GM12878 (cell line): ENCODE measurements around the gene CDCA3. TPM values are rescaled to one million over a fixed set of nuclear protein-coding genes. Genes with fewer than 3 reads are reported as not detected.
A peak's percentile ranks its signal among the peaks of the same experiment; 100 is the strongest.

Experiments used
- ATAC-seq: fragments of 200-7000 bp; cut with Tn5 transposase; 3 replicates; pipeline ENCODE4 v1.9.1; 2020; ENCODE audit warnings: mild to moderate bottlenecking, moderate library complexity
- BruUV-seq: library from RNA; stranded (reverse); fragments of 400-500 nt; replicated peaks from 2 replicates; lab custom pipeline; 2021; lab: Mats Ljungman, UMichigan
- CTCF ChIA-PET: fragments of 300-600 bp; sonication (Branson Sonifier 250); formaldehyde crosslinking; extraction: SDS; loops from one replicate; lab custom pipeline; 2021; ENCODE audit warnings: inconsistent platforms; lab: Yijun Ruan, JAX
- POLR2A ChIA-PET: fragments of 350-600 bp; formaldehyde crosslinking; extraction: SDS; loops from one replicate; lab custom pipeline; 2021; ENCODE audit warnings: inconsistent platforms; lab: Charles Lee
- RAD21 ChIA-PET: fragments of 300-600 bp; sonication (Branson Sonifier 250); formaldehyde crosslinking; loops from one replicate; lab custom pipeline; 2023; ENCODE audit warnings: antibody characterized with exemption; ENCODE audit not compliant: unreplicated experiment; lab: Charles Lee
- SMC1A ChIA-PET: fragments of 300-600 bp; sonication (Branson Sonifier 250); formaldehyde crosslinking; loops from one replicate; lab custom pipeline; 2023; ENCODE audit not compliant: unreplicated experiment, uncharacterized antibody; lab: Charles Lee
- DNase-seq: peaks from one replicate; pipeline ENCODE4 v3.0.0-alpha.2; 2011; ENCODE audit warnings: low read depth, low spot score
- FAIRE-seq: peaks from 3 replicates; lab custom pipeline; 2011; peaks lifted over from hg19 to GRCh38; lab: Jason Lieb, UNC
- H2AFZ ChIP-seq: 2 replicates; pipeline ENCODE4 v1.6.0; 2011; ENCODE audit warnings: low read depth, low read length, control low read depth; ENCODE audit not compliant: control insufficient read depth
- H3K27ac ChIP-seq: 2 replicates; pipeline ENCODE4 v1.5.1; 2011; ENCODE audit warnings: control low read depth; ENCODE audit not compliant: control insufficient read depth, insufficient read depth
- H3K27me3 ChIP-seq, 2 experiments: replicated peaks in 1 of 2; 2 replicates each; pipeline versions ENCODE4 v1.6.0 to v1.6.1; 2011; ENCODE audit warnings: low read length in 1 of 2; ENCODE audit not compliant: control insufficient read depth in 2 of 2, insufficient read depth in 2 of 2
- H3K36me3 ChIP-seq, 2 experiments: 2 replicates each; pipeline ENCODE4 v1.5.1; 2011; ENCODE audit warnings: low read length in 1 of 2; ENCODE audit not compliant: control insufficient read depth in 2 of 2, insufficient read depth in 2 of 2
- H3K4me1 ChIP-seq: 2 replicates; pipeline ENCODE4 v1.6.1; 2011; ENCODE audit warnings: mild to moderate bottlenecking, low read length, moderate library complexity, mixed read lengths; ENCODE audit not compliant: control insufficient read depth, insufficient read depth
- H3K4me2 ChIP-seq: 2 replicates; pipeline ENCODE4 v1.6.0; 2011; ENCODE audit warnings: control low read depth; ENCODE audit not compliant: control insufficient read depth, insufficient read depth
- H3K4me3 ChIP-seq: fragments of 200-600 bp; sonication (generic); 2 replicates; pipeline ENCODE4 v1.5.1; 2016
- H3K79me2 ChIP-seq: 2 replicates; pipeline ENCODE4 v1.6.0; 2011; ENCODE audit warnings: low read length; ENCODE audit not compliant: control insufficient read depth, insufficient read depth
- H3K9ac ChIP-seq: 2 replicates; pipeline ENCODE4 v1.8.0; 2011; ENCODE audit warnings: low read length, control low read depth, mixed read lengths; ENCODE audit not compliant: control insufficient read depth, insufficient read depth
- H3K9me3 ChIP-seq: replicated peaks from 3 replicates; pipeline ENCODE4 v1.5.1; 2011; ENCODE audit warnings: mild to moderate bottlenecking, low read length; ENCODE audit not compliant: control insufficient read depth, insufficient read depth
- H4K20me1 ChIP-seq: 2 replicates; pipeline ENCODE4 v1.6.0; 2011; ENCODE audit not compliant: control insufficient read depth, insufficient read depth
- BHLHE40 ChIP-seq, 2 experiments: fragments of 450-650 bp in 1 of 2; IDR thresholded peaks; 2 replicates each; pipeline ENCODE4 v1.6.1; 2011 to 2017; ENCODE audit warnings: low read depth in 2 of 2, borderline replicate concordance in 1 of 2, improper control_type of control experiment in 1 of 2, low read length in 1 of 2, mild to moderate bottlenecking in 1 of 2
- GATAD2B ChIP-seq: fragments of 450-650 bp; conservative IDR thresholded peaks from 2 replicates; pipeline ENCODE4 v1.6.1; 2017; ENCODE audit warnings: low read depth, mild to moderate bottlenecking, moderate library complexity
- IKZF2 ChIP-seq, 2 experiments: fragments of 450-650 bp; IDR thresholded peaks; 2 replicates each; pipeline ENCODE4 v1.6.1; 2017; ENCODE audit warnings: mild to moderate bottlenecking in 2 of 2, moderate library complexity in 2 of 2
- MEF2B ChIP-seq: fragments of 450-650 bp; IDR thresholded peaks from 2 replicates; pipeline ENCODE4 v1.6.1; 2018; ENCODE audit warnings: mild to moderate bottlenecking, moderate library complexity; ENCODE audit not compliant: partially characterized antibody, poor library complexity, severe bottlenecking
- MYC ChIP-seq: IDR thresholded peaks from 2 replicates; pipeline ENCODE4 v1.6.1; 2011; ENCODE audit warnings: mild to moderate bottlenecking, low read length, moderate library complexity, inconsistent platforms; ENCODE audit not compliant: insufficient read depth, insufficient replicate concordance, insufficient read length, severe bottlenecking
- POU2F2 ChIP-seq: IDR thresholded peaks from 3 replicates; pipeline ENCODE4 v1.6.1; 2011; ENCODE audit warnings: low read depth, mild to moderate bottlenecking, low read length, borderline replicate concordance
- RBBP5 ChIP-seq: fragments of 200-600 bp; sonication (generic); conservative IDR thresholded peaks from 2 replicates; pipeline ENCODE4 v1.6.1; 2016
- SMAD5 ChIP-seq: IDR thresholded peaks from 2 replicates; pipeline ENCODE4 v1.6.1; 2016; ENCODE audit warnings: antibody characterized with exemption, low read depth
- TAF1 ChIP-seq: IDR thresholded peaks from 2 replicates; pipeline ENCODE4 v1.6.1; 2011; ENCODE audit warnings: mild to moderate bottlenecking, low read depth, low read length, borderline replicate concordance
- WGBS: methylation state at CpG from one replicate; pipeline ENCODE4 v1.1.6; 2016; ENCODE audit warnings: low lambda C conversion rate; ENCODE audit not compliant: insufficient replicate concordance, insufficient coverage; ENCODE audit errors: missing lambda C conversion rate; 5-methylcytosine and 5-hydroxymethylcytosine counted together
- in situ Hi-C: fragments of 300-500 bp; cut with MboI; formaldehyde crosslinking; loops from 9 replicates; pipeline ENCODE4 v1.14.3; 2018; ENCODE audit warnings: mixed read lengths
- intact Hi-C: fragments of 100-400 bp; cut with micrococcal nuclease; formaldehyde crosslinking; loops from one replicate; pipeline ENCODE4 v1.14.2; 2022; ENCODE audit not compliant: unreplicated experiment
- polyA plus RNA-seq, 11 experiments: library from polyadenylated mRNA; depleted of rRNA in 4 of 11; unstranded in 6 of 11; stranded (reverse) in 5 of 11; fragments of >200 nt; fragmentation: Nextera tagmentation in 4 of 11; fragmentation: Illumina TruSeq in 1 of 11; extraction: Ambion mirVana in 4 of 11; extraction: Trizol in 1 of 11; gene quantifications; 1 replicate in 1 of 11; 2 replicates in 10 of 11; pipeline versions ENCODE4 v1.2.1 to v1.2.3, GENCODE V29; 2011 to 2016; ENCODE audit warnings: inconsistent platforms in 2 of 11, missing spikeins in 2 of 11, low read depth in 1 of 11
- total RNA-seq, 4 experiments: library from RNA; depleted of rRNA in 3 of 4; stranded (reverse); fragments of >200 nt in 3 of 4; fragmentation: Illumina TruSeq in 1 of 4; extraction: Trizol in 1 of 4; gene quantifications; 2 replicates each; pipeline versions ENCODE4 v1.2.1 to v1.2.3, GENCODE V29; 2013 to 2021
- TF ChIP-seq, protein P1 (sequence below): IDR thresholded peaks from 2 replicates; pipeline ENCODE4 v1.6.1; 2011; ENCODE audit warnings: mild to moderate bottlenecking, low read depth, low read length, moderate library complexity; ENCODE audit not compliant: insufficient replicate concordance
- TF ChIP-seq, protein P2 (sequence below): IDR thresholded peaks from 2 replicates; pipeline ENCODE4 v1.6.1; 2011; ENCODE audit warnings: borderline replicate concordance, low read depth, mild to moderate bottlenecking, moderate library complexity, low read length; ENCODE audit not compliant: insufficient read depth, poor library complexity, severe bottlenecking
- TF ChIP-seq, protein P3 (sequence below): IDR thresholded peaks from 2 replicates; pipeline ENCODE4 v1.6.1; 2012; ENCODE audit warnings: low read depth, low read length, improper control_type of control experiment
- TF ChIP-seq, protein P4 (sequence below): fragments of 450-650 bp; IDR thresholded peaks from 2 replicates; pipeline ENCODE4 v1.6.1; 2018; ENCODE audit warnings: mild to moderate bottlenecking, low read depth, moderate library complexity; ENCODE audit not compliant: partially characterized antibody

The CDCA3 gene
- total and polyA plus RNA-seq, 10 of the 15 experiments (the other 5 are each of a cell fraction or from before 2014, with no cell fraction given) = 34.5 to 148 (median 97.4) TPM

DNA sequence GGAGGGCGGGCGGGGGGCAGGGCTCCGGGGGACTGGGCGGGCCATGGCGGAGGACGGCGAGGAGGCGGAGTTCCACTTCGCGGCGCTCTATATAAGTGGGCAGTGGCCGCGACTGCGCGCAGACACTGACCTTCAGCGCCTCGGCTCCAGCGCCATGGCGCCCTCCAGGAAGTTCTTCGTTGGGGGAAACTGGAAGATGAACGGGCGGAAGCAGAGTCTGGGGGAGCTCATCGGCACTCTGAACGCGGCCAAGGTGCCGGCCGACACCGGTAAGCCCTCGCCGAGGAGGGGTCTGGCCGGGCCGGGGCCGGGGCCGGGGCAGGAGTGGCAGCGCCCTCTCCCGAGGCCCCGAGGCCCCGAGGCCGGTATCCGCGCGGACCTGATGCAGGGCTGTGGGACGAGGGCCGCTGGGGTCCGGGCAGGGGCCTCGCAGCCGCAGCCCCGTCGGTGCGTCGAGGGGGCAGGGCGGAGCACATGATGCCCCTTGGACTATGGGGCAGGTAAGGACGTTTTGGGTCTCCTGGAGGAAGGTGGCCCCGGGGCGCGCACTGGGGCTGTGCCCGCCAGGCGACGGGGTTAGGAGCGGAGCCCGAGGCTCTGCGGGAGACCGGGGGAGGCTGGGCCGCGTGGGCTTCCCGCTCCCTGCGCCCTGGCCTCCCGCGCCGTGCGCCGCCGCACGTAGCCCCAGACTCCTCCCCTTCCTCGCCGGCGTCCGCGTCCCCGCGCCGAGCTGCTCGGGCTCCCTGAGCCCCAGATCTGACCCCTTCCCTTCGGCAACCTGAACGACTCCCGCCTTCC lies 16.5 kb upstream of the CDCA3 start, which contains the start of gene TPI1 (continued):
- TF ChIP-seq TAF1 = peak; percentile 97
- peak; percentile 95 for TF ChIP-seq SMAD5
- TF ChIP-seq, protein P1, sequence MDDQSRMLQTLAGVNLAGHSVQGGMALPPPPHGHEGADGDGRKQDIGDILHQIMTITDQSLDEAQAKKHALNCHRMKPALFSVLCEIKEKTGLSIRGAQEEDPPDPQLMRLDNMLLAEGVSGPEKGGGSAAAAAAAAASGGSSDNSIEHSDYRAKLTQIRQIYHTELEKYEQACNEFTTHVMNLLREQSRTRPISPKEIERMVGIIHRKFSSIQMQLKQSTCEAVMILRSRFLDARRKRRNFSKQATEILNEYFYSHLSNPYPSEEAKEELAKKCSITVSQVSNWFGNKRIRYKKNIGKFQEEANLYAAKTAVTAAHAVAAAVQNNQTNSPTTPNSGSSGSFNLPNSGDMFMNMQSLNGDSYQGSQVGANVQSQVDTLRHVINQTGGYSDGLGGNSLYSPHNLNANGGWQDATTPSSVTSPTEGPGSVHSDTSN = no peak
- peak; percentile 84 for TF ChIP-seq MYC
- peak; percentile 93 for TF ChIP-seq POU2F2
- TF ChIP-seq, protein P2, sequence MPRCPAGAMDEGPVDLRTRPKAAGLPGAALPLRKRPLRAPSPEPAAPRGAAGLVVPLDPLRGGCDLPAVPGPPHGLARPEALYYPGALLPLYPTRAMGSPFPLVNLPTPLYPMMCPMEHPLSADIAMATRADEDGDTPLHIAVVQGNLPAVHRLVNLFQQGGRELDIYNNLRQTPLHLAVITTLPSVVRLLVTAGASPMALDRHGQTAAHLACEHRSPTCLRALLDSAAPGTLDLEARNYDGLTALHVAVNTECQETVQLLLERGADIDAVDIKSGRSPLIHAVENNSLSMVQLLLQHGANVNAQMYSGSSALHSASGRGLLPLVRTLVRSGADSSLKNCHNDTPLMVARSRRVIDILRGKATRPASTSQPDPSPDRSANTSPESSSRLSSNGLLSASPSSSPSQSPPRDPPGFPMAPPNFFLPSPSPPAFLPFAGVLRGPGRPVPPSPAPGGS = no peak
- TF ChIP-seq, all 136 proteins: peak for 35

DNA sequence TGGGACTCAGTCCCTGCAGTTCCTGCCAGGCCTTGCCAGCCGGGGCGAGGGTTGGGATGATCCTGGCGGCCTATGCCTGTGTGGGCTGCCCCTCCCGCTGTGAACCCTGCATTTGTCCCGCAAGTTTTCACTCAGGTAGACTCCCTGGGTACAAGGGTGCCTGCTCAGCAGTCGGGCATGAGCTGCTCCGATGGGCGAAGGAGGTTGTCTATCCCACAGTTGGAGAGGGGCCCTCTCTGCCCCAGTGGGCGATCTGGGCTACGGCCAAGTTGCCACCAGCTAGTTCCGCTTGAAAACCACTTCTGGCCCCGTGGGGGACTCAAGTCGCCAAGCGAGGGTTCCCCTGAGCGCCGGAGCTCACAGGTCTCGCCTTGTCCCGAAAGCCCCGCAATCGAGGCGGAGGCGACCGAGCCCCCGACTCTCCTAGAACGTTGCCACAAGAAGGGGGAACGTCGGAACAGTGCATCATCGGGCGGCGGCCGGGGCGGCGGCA lies 15.9 kb upstream of the CDCA3 start:
- intact Hi-C loops = no loop called here
- WGBS = 5% methylated on average over 33 of the region's 33 CpGs
- peak; percentile 13 for FAIRE-seq
- peak in 1 of 2 experiments; percentile 23; a peak in 2 of 4 replicates for TF ChIP-seq IKZF2 (IDR thresholded peaks at IDR 0.05)
- TF ChIP-seq, protein P3, sequence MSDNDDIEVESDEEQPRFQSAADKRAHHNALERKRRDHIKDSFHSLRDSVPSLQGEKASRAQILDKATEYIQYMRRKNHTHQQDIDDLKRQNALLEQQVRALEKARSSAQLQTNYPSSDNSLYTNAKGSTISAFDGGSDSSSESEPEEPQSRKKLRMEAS = 0 out of 2 replicates have a peak, but pooled peaks have one; percentile 2
- TF ChIP-seq RBBP5 = no peak
- TF ChIP-seq, protein P4, sequence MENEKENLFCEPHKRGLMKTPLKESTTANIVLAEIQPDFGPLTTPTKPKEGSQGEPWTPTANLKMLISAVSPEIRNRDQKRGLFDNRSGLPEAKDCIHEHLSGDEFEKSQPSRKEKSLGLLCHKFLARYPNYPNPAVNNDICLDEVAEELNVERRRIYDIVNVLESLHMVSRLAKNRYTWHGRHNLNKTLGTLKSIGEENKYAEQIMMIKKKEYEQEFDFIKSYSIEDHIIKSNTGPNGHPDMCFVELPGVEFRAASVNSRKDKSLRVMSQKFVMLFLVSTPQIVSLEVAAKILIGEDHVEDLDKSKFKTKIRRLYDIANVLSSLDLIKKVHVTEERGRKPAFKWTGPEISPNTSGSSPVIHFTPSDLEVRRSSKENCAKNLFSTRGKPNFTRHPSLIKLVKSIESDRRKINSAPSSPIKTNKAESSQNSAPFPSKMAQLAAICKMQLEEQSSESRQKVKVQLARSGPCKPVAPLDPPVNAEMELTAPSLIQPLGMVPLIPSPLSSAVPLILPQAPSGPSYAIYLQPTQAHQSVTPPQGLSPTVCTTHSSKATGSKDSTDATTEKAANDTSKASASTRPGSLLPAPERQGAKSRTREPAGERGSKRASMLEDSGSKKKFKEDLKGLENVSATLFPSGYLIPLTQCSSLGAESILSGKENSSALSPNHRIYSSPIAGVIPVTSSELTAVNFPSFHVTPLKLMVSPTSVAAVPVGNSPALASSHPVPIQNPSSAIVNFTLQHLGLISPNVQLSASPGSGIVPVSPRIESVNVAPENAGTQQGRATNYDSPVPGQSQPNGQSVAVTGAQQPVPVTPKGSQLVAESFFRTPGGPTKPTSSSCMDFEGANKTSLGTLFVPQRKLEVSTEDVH = no peak
- TF ChIP-seq MEF2B = peak; percentile 13
- TF ChIP-seq BHLHE40 (IDR thresholded peaks at IDR 0.05; ENCODE audit: borderline replicate concordance in 1 of 2, low read depth in 2 of 2, low read length in 1 of 2) = no peak
- peak; percentile 23 for TF ChIP-seq GATAD2B

More for the DNA sequence above, 15.9 kb upstream of the CDCA3 start:
- in situ Hi-C loops = no loop called here
- Histone ChIP-seq H2AFZ (peak overlapping the region; percentile 87), H3K27me3 (no peaks in the 10 kb centered on the region), H4K20me1 (peaks cover 16% of the 10 kb centered on the region), H3K9ac (peak overlapping the region; percentile 72), H3K4me2 (peak overlapping the region; percentile 98), H3K4me1 (peaks cover 31% of the 10 kb centered on the region), H3K36me3 (peaks cover 25 to 31% of the 10 kb centered on the region in 2 experiments), H3K79me2 (peaks cover 33% of the 10 kb centered on the region), H3K4me3 (peak overlapping the region; percentile 100), H3K9me3 (no peaks in the 10 kb centered on the region), H3K27ac (peak overlapping the region; percentile 76)
- RAD21 ChIA-PET = interaction anchor here (0.6 to 5.6 kb wide), 7 partner anchors 14 to 242 kb away, joined by 3 to 42 read pairs (median 12); partner anchors contain the start of genes C12orf57, C1RL, CDCA3 and MLF2
- POLR2A ChIA-PET = interaction anchor here (0.8 to 5.7 kb wide), 6 partner anchors 15 to 143 kb away, joined by 3 to 84 read pairs (median 6); partner anchors contain the start of genes C12orf57, CDCA3, COPS7A and MLF2
- SMC1A ChIA-PET = interaction anchor here (1.3 to 5.3 kb wide), 3 partner anchors 14 to 71 kb away, joined by 3 to 42 read pairs (median 4); partner anchors contain the start of genes CDCA3 and USP5
- DNase-seq = no peak
- no TSS peak for BruUV-seq
- peak; percentile 28 for ATAC-seq
- CTCF ChIA-PET = interaction anchor here (1.4 to 9.5 kb wide), 4 partner anchors 16 to 329 kb away, joined by 4 to 173 read pairs (median 72); partner anchors contain the start of genes CDCA3 and USP5
